ENCODE measurements around the gene CAMK2N2.

The CAMK2N2 gene

GRCh38 chr3:184261270-184261853 lies at the start of gene CAMK2N2:
CAMK2N2 (minus strand) TSS chr3:184261553; CDS start chr3:184261285, 268 bp downstream.
- FAIRE-seq: no peak

- no peak for FAIRE-seq
These were observed 47.4 kb upstream of the CAMK2N2 start for GRCh38 chr3:184308744-184309143.

GRCh38 chr3:184307915-184308314 lies 46.6 kb upstream of the CAMK2N2 start:
- FAIRE-seq: no peak

GRCh38 chr3:184306341-184306972 lies 45.1 kb upstream of the CAMK2N2 start:
- FAIRE-seq: no peak

DNA sequence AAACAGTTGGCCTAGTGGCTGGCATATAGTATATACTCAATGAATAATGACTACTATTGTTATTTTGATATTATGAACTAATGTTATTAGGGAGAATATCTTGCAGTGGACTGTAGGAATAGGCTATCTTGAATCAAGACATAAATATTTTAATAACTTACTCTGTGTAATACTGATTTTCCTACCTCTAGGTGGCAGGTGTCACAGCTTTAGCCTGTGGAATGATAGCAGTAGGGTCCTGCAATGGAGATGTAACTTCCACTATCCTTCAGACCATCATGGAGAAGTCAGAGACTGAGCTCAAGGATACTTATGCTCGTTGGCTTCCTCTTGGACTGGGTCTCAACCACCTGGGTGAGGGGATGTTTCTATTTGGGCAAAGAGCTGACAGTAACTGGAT lies 44.2 kb upstream of the CAMK2N2 start:
- FAIRE-seq: no peak

DNA sequence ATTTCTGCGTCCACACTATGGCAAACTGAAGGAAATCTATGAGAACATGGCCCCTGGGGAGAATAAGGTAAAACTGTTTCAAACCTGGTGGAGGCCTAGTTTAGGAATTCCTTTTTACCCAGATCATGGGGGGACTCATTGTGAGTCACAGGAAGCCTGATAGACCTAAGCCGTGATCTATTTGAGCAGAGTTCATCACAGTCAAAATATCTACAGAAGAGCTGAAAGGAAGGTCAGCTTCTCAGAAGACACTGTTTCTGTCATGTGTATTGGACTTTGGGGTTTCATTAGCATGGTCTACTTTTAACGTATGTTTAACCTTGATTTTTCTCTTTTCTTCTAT lies 39.0 kb upstream of the CAMK2N2 start:
- FAIRE-seq: no peak

DNA sequence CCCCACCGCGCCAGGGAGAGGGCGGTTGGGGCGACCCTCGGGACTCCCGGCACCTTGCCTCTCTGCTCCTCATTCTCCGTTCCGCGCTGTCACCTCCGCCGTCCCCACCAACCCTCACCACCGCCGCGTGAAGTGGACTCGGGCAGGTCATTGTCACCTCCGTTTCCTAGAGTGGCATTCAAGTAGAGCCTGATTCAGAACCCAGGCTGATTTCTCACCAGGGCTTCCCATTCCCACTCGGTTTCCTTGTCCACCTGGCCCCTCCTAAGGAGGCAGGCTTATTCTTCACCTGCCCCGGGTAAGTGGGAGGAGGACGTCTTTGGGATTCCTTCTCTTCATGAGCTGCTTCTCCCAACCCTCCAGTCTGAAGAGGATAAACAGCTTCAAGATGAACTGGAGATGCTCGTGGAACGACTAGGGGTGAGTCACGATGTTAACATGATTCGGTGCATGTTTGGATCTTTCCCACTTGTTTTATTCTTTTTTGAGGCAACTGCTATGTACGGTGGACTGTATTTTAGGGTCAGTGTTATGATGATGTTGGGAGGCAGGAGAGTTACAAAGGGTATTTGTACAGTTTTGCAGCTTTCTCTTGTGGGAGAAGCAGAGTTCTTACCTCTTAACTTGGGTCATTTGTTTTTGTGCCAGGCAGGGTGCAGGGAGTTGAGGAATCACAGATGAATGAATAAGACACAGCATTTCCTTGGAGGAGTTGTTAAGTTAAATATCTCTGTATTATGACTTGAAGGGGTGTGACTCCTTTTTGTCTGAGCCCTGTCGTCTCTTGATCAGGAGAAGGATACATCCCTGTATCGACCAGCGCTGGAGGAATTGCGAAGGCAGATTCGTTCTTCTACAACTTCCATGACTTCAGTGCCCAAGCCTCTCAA lies 38.4 kb upstream of the CAMK2N2 start:
- FAIRE-seq: no peak

- FAIRE-seq: no peak
These were observed 37.6 kb upstream of the CAMK2N2 start, which contains the start of gene PSMD2 for GRCh38 chr3:184298759-184299487. PSMD2 (plus strand) TSS chr3:184299241; CDS start chr3:184299267, 26 bp downstream.

DNA sequence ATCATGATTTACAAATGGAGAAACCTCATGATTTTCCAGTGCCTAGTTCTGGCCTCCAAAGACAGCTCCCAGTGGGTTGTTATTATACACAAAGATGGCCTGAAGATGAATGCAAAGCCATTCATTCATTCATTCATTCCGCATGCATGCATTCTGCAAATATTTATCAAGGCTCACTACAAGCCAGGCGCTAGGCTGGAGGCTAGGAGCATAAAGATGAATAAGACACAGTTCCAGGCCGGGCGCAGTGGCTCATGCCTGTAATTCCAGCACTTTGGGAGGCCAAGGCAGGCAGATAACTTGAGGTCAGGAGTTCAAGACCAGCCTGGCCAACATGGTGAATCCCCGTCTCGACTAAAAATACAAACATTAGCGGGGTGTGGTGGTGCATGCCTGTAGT lies 35.3 kb upstream of the CAMK2N2 start:
- no peak for FAIRE-seq

- no peak for FAIRE-seq
These were observed 34.4 kb upstream of the CAMK2N2 start for GRCh38 chr3:184295771-184296170.

DNA sequence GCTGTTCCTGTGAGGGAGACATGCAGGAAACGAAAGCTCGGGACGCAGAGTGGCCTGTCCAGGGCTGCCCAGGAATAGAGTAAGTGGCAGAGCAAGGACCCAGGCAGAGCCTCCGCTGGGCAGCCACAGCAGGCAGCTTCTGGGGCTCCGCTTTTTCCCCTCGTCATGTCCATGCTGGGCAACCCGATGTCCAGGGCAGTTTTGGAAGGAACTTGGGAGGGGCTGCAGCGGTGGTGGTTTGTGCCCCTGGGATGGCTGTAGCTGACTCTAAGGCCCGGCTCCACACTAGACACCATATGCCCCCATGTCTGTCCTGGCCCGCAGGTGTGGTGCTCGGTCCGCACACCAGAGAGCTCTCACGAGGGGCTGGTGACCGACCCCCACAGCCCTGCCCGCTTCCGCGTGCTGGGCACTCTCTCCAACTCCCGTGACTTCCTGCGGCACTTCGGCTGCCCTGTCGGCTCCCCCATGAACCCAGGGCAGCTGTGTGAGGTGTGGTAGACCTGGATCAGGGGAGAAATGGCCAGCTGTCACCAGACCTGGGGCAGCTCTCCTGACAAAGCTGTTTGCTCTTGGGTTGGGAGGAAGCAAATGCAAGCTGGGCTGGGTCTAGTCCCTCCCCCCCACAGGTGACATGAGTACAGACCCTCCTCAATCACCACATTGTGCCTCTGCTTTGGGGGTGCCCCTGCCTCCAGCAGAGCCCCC lies 30.5 kb upstream of the CAMK2N2 start:
- no peak for FAIRE-seq

DNA sequence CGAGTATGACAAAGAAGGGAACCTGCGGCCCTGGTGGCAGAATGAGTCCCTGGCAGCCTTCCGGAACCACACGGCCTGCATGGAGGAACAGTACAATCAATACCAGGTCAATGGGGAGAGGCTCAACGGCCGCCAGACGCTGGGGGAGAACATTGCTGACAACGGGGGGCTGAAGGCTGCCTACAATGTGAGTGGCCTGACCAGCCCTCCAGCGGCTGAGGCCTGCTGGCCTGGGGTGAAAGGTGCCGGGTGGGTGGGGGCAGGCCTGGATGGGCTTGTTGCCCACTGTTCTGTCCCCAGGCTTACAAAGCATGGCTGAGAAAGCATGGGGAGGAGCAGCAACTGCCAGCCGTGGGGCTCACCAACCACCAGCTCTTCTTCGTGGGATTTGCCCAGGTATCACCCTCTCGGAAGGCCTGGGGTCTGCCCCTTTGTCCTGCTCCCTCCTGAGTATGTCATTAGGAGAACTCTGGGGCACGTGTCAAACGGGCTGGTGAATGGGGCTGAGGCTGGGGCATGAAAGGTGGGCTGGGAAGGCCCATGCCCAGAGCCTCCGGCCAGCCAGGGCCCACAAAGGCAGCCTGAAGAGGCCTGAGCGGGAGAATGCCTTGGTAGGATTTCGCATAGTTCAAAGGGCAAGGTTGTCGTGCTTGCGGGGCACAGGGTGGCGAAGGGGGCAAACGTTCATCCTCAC lies 29.8 kb upstream of the CAMK2N2 start:
- no peak for FAIRE-seq

DNA sequence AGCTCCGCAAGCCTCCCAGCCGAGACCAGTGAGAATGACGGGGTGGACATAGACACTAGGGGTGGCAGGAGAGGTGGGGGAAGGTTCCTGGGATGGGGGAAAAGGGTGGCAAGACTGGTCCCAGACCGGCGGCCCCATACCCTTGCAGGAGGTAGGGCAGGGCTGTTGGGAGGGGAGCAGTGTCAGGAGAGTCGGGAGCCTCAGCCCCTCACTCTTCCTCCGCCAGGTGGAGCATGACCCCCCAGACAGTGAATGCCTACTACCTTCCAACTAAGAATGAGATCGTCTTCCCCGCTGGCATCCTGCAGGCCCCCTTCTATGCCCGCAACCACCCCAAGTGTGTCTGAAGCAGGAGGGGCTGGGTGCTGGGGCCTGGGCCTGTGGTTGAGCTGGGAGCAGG lies 29.0 kb upstream of the CAMK2N2 start:
- FAIRE-seq: no peak

- FAIRE-seq: no peak
These were observed 28.1 kb upstream of the CAMK2N2 start for GRCh38 chr3:184289426-184289938.

- no peak for FAIRE-seq
These were observed 23.3 kb upstream of the CAMK2N2 start for GRCh38 chr3:184284696-184285095.

DNA sequence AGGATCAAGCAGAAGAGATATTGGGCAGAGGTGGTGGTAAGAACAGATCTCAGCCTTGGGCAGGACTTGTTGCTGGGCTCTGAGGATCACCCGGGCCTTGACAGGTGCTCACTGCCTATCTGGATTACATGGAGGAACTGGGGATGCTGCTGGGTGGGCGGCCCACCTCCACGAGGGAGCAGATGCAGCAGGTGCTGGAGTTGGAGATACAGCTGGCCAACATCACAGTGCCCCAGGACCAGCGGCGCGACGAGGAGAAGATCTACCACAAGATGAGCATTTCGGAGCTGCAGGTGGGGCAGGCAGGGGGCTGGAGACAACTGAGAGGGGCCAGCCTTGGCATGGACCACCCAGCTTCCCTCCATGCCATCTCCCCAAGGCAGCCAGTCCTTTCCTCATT lies 22.3 kb upstream of the CAMK2N2 start:
- no peak for FAIRE-seq

GRCh38 chr3:184282941-184283340 lies 21.6 kb upstream of the CAMK2N2 start:
- FAIRE-seq: no peak

DNA sequence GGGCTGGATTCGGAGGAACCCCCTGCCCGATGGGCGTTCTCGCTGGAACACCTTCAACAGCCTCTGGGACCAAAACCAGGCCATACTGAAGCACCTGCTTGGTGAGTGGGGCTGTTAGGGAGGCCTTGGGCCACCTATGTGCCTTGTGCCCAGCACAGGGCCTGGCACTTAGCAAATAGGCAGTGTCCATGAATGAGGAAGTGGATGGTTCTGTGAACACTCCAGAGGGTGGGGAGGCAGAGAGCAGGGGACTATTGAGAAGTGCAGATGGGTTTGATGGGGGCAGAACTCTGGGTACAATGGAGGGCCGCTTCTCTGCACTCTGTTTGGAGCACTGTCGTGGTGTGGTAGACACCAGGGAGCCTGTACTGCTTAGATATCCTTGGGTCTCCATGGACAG lies 16.0 kb upstream of the CAMK2N2 start:
- FAIRE-seq: no peak

DNA sequence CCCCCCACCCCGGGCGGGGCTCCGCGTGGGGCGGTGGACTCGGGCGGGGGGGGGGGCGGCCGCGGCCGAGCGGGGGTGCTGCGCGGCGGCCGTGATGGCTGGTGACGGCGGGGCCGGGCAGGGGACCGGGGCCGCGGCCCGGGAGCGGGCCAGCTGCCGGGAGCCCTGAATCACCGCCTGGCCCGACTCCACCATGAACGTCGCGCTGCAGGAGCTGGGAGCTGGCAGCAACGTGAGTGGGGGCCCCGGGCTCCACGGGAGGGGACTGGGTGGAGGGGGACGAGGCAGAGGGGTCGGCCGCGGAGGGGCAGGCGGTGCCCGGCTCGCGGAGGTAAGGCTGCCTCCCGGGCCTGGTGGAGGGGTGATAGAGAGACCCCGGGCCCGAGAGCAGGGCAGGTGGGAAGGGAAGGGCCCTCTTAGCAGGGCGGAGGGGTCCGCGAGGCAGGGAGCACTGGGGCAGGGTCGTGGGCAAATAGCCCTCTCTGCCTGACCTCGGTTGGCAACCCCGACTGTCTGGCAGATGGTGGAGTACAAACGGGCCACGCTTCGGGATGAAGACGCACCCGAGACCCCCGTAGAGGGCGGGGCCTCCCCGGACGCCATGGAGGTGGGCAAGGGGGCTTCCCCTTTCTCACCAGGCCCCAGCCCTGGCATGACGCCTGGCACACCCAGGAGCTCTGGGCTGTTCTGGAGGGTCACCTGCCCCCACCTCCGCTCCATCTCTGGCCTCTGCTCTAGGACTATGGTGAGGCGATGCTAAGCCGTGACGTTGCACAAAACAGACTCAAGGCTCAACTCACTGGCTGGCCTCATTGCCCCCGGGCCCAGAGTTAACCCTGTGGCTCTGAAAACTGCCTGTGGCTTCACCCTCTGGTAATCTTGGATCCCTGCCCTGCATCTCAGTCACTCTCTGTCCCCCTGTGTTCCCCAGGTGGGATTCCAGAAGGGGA lies 14.9 kb upstream of the CAMK2N2 start, which contains the start of gene ECE2:
Gene ECE2, plus strand, starts transcription at position 62 of the 950 bp plus-strand sequence. Its CDS starts 132 bp downstream, at position 194.
- FAIRE-seq: no peak

DNA sequence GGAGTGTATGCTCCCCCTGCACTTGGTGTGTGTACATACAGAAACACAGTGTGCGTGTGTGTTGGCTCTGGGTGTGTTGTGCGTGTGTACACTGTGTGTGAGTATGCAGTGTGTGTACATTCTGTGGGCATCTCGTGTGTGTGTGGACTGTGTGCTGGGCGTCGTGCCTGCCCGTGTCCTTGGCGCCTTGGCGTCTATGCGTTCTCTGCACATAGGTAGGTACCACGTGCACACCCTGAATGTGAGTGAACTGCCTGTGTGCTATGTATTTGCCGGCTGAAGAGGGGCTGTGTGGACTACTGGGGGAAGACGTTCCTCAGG lies 14.0 kb upstream of the CAMK2N2 start:
- no peak for FAIRE-seq

Measured in endometrium (tissue), 2 donors.